GM19351 (cell line): ENCODE measurements around the gene PARN.

Experiments used
- ATAC-seq: cut with Tn5 transposase; IDR thresholded peaks from one replicate; pipeline ENCODE4 v1.9.1; 2021; ENCODE audit warnings: mild to moderate bottlenecking, moderate library complexity; ENCODE audit not compliant: unreplicated experiment

PARN gene

GRCh38 chr16:14501331-14502255, 128.5 kb downstream of the PARN start:
- ATAC-seq: no peak

GRCh38 chr16:14500791-14501190, 129.3 kb downstream of the PARN start:
- no peak for ATAC-seq

GRCh38 chr16:14499110-14499509, 130.9 kb downstream of the PARN start:
- no peak for ATAC-seq

- ATAC-seq: no peak
Observed at GRCh38 chr16:14497245-14498082, 132.6 kb downstream of the PARN start.

- ATAC-seq: no peak
Observed at GRCh38 chr16:14496786-14497185, 133.3 kb downstream of the PARN start.

GRCh38 chr16:14496047-14496770, 133.9 kb downstream of the PARN start:
- no peak for ATAC-seq

GRCh38 chr16:14495213-14496046, 134.6 kb downstream of the PARN start:
- ATAC-seq: no peak

GRCh38 chr16:14494396-14494966, 135.6 kb downstream of the PARN start:
- no peak for ATAC-seq

GRCh38 chr16:14493791-14494190, 136.3 kb downstream of the PARN start:
- ATAC-seq: no peak

- no peak for ATAC-seq
Observed at GRCh38 chr16:14492614-14493013, 137.4 kb downstream of the PARN start.

GRCh38 chr16:14491861-14492529, 138.1 kb downstream of the PARN start:
- ATAC-seq: no peak

- ATAC-seq: no peak
Observed at GRCh38 chr16:14490235-14490634, 139.8 kb downstream of the PARN start.

- no peak for ATAC-seq
Observed at GRCh38 chr16:14489460-14489859, 140.6 kb downstream of the PARN start.

- no peak for ATAC-seq
Observed at GRCh38 chr16:14487579-14487978, 142.5 kb downstream of the PARN start.

GRCh38 chr16:14486520-14487303, 143.3 kb downstream of the PARN start:
- no peak for ATAC-seq

GRCh38 chr16:14485811-14486519, 144.1 kb downstream of the PARN start:
- no peak for ATAC-seq

GRCh38 chr16:14485121-14485551, 144.9 kb downstream of the PARN start:
- no peak for ATAC-seq

GRCh38 chr16:14483819-14484385, 146.2 kb downstream of the PARN start:
- no peak for ATAC-seq
